ENCODE measurements around the gene RUVBL2. TPM values are rescaled to one million over a fixed set of nuclear protein-coding genes. Genes with fewer than 3 reads are reported as not detected.

The RUVBL2 gene
- 10 to 100 TPM; 34.7 to 43.1 TPM for total RNA-seq
- long read RNA-seq, donor 1, transcript RUVBL2-206 (15 exons, 2,009 nt), result major isoform, 21 of 33 reads
- long read RNA-seq, donor 1, partial matches to known transcripts, result 5 of 33 reads
- long read RNA-seq, donor 1, other reads (novel, unspliced or antisense), result 7 of 33 reads
- long read RNA-seq, donor 2, transcript RUVBL2-206 (15 exons, 2,009 nt), result major isoform, 202 of 265 reads
- long read RNA-seq, donor 2, partial matches to known transcripts, result 19 of 265 reads
- long read RNA-seq, donor 2, other reads (novel, unspliced or antisense), result 44 of 265 reads

- intact Hi-C loops (cut with DNase I), result no loop called here
- peak; percentile 100 for DNase-seq (ENCODE audit: low spot score)
These were observed at the start of gene RUVBL2, which contains the start of gene GYS1 for GRCh38 chr19:48993175-48994034. TSS of gene RUVBL2 (plus strand) at chr19:48993887. CDS start at chr19:48993912, 25 bp downstream. TSS of gene GYS1 (minus strand) at chr19:48993309. CDS start at chr19:48993112, 197 bp downstream.

GRCh38 chr19:48945415-48945814 lies 48.3 kb upstream of the RUVBL2 start:
- intact Hi-C loops (cut with DNase I), result no loop called here
- DNase-seq (ENCODE audit: low spot score), result no peak

DNA sequence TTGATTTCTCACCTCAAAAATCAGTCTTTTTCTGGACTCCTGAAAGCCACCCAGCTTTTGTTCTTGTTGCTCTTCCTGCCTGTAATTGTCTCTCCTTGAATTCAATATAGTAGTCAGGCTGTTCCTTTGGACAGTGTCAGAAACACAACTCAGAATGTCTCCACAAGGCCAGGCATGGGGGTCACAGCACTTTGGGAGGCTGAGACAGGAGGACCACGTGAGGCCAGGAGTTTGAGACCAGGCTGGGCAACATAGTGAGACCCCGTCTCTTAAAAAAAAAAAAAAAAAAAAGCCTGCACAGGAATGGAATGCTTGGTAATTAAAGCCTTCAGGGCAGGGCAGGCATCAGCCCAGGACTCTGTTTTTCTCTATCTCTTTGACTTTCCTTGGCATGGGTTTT lies 47.9 kb upstream of the RUVBL2 start:
- DNase-seq (ENCODE audit: low spot score), result no peak
- intact Hi-C loops (cut with DNase I), result no loop called here

DNA sequence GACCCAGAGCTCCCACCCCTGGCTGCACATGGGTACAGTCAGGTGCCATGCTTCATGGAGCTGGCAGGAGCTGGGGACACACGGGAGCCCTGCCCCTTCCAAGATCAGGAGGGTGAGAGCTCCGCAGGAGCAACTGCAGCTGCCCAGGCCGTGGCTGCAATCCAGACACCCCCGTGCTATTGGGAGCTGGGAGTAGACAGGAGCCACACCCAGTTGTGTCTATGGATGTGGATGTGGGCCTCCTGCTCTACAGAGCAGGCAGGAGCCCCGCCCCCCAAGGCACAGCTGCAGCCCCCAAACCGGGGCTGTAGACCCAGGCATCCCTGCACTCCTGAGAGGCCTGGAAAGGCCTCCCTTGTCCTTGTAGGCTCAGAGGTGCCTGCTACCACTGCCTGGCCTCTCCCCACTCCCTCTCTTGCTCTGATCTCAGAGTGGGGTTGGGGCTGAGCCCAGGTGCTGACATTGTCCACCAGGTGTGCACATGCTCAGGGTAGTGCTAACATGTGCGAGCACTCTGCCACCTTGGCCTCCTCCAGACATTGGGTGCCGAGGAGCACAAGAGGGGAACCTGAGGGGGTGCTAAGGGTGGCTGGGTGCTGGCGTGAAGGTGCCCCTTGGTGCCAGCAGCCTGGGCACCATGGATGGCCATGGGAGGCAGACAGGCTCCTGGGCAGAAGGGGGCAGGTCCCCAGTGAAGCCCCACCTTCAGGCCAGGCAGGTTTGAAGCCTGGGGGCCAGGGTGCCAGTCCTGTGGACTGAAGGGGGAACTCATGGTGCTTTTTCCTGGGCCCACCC lies 47.0 kb upstream of the RUVBL2 start:
- intact Hi-C loops (cut with DNase I), result no loop called here
- no peak for DNase-seq (ENCODE audit: low spot score)

DNA sequence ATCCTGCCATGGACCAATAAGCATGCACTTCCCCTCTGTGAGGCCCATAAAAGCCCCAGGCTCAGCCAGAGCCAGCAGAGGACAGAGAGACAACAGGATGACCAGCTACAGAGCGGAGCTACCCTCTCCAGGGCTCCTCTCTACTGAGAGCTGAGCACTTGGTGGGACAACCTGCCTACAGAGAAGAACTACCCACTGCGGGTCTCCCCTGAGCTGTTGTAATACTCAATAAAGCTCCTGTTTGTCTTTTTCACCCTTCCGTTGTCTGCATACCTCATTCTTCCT lies 46.5 kb upstream of the RUVBL2 start:
- no peak for DNase-seq (ENCODE audit: low spot score)
- intact Hi-C loops (cut with DNase I), result no loop called here

DNA sequence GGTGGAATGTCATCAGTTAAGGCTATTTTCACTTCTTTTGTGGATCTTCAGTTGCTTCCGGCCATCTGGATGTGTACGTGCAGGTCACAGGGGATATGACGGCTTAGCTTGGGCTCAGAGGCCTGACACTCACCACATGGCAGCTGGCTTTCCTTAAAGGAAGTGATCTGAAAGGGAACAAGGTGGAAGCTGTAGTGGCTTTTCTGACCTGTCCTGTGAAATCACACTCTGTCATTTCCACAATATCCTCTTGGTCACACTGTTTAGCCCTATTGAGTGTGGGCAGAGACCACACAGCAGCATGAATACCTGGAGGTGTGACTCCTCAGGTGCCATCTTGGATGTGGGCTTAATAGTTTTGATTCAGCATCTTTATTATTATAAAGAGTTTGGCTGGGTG lies 43.5 kb upstream of the RUVBL2 start:
- no peak for DNase-seq (ENCODE audit: low spot score)
- intact Hi-C loops (cut with DNase I), result loop anchor here in 1 of 2 donors (10.0 kb wide), 1 partner anchor 55 kb away; the partner anchor contains the start of gene TULP2

- intact Hi-C loops (cut with DNase I), result loop anchor here in 1 of 2 donors (10.0 kb wide), 1 partner anchor 56 kb away; the partner anchor contains the start of gene TULP2
- no peak for DNase-seq (ENCODE audit: low spot score)
These were observed 42.7 kb upstream of the RUVBL2 start for GRCh38 chr19:48950830-48951519.

- intact Hi-C loops (cut with DNase I), result loop anchor here in 1 of 2 donors (10.0 kb wide), 1 partner anchor 58 kb away; the partner anchor contains the start of gene TULP2
These were observed 40.5 kb upstream of the RUVBL2 start for GRCh38 chr19:48953141-48953540.

GRCh38 chr19:48953990-48954594 lies 39.6 kb upstream of the RUVBL2 start:
- no peak for DNase-seq (ENCODE audit: low spot score)
- intact Hi-C loops (cut with DNase I), result loop anchor here in 1 of 2 donors (10.0 kb wide), 1 partner anchor 59 kb away; the partner anchor contains the start of gene TULP2

More at GRCh38 chr19:48953141-48953540, 40.5 kb upstream of the RUVBL2 start:
- DNase-seq (ENCODE audit: low spot score), result no peak

- peak; percentile 99 for DNase-seq (ENCODE audit: low spot score)
- intact Hi-C loops (cut with DNase I), result loop anchor here in 1 of 2 donors (10.0 kb wide), 1 partner anchor 60 kb away; the partner anchor contains the start of gene TULP2
These were observed 38.9 kb upstream of the RUVBL2 start, which contains the start of gene BAX for GRCh38 chr19:48954595-48955307. TSS of gene BAX (plus strand) at chr19:48954875. CDS start at chr19:48954929, 54 bp downstream.

DNA sequence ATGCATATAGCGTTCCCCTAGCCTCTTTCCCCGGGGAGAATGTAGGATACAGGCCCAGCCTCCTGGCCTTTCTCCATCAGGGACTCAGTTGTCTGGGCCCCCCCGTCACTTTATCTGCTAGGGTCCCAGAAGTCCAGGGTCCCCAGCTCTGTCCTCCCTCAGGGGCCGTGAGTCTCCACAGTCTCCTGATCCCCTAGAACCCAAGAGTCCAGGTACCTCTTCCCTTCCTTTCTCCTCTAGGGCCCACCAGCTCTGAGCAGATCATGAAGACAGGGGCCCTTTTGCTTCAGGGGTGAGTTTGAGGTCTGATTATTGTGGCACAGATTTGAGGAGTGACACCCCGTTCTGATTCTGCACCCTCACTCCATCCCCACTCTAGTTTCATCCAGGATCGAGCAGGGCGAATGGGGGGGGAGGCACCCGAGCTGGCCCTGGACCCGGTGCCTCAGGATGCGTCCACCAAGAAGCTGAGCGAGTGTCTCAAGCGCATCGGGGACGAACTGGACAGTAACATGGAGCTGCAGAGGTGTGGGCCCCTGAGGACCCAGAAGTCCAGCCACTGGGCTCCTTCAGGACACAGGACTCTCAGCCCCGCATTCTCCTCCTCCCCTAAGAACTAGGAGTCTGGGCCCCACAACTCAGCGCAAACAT lies 38.3 kb upstream of the RUVBL2 start:
- intact Hi-C loops (cut with DNase I), result loop anchor here in 1 of 2 donors (10.0 kb wide), 1 partner anchor 61 kb away; the partner anchor contains the start of gene TULP2
- peak; percentile 80 for DNase-seq (ENCODE audit: low spot score)

- DNase-seq (ENCODE audit: low spot score), result no peak
- intact Hi-C loops (cut with DNase I), result loop anchor here in 1 of 2 donors (10.0 kb wide), 1 partner anchor 63 kb away; the partner anchor contains the start of gene TULP2
These were observed 35.7 kb upstream of the RUVBL2 start for GRCh38 chr19:48958006-48958405.

GRCh38 chr19:48959341-48960239 lies 34.1 kb upstream of the RUVBL2 start:
- intact Hi-C loops (cut with DNase I), result loop anchor here (10.0 kb wide), 2 partner anchors 65 to 165 kb away; partner anchors contain the start of gene TULP2 (in 2 of the 2)

GRCh38 chr19:48961051-48961649 lies 32.5 kb upstream of the RUVBL2 start:
- DNase-seq (ENCODE audit: low spot score), result no peak
- intact Hi-C loops (cut with DNase I), result loop anchor here (10.0 kb wide), 2 partner anchors 66 to 166 kb away; partner anchors contain the start of gene TULP2 (in 1 of the 2)

More at GRCh38 chr19:48959341-48960239, 34.1 kb upstream of the RUVBL2 start:
- DNase-seq (ENCODE audit: low spot score), result no peak

- DNase-seq (ENCODE audit: low spot score), result no peak
- intact Hi-C loops (cut with DNase I), result loop anchor here (10.0 kb wide), 2 partner anchors 67 to 167 kb away; partner anchors contain the start of gene TULP2 (in 1 of the 2)
These were observed 32.0 kb upstream of the RUVBL2 start for GRCh38 chr19:48961673-48962028.

Data from posterior vena cava (tissue), 2 donors.